NOMO-1 treated with DMSO at 0.1 percent for 48 hours (cell line): ENCODE results near the gene RETN.

Source experiments
- DNase-seq: peaks from one replicate; lab custom pipeline; 2025; ENCODE audit not compliant: unreplicated experiment; lab: John Stamatoyannopoulos, UW

Gene RETN

GRCh38 chr19:7657131-7657751 lies 11.6 kb upstream of the RETN start:
- peak; percentile 92 for DNase-seq

- DNase-seq = peak; percentile 45
Observed at GRCh38 chr19:7658219-7658686, 10.6 kb upstream of the RETN start.

- no peak for DNase-seq
Observed at GRCh38 chr19:7661744-7662538, 6.9 kb upstream of the RETN start.

GRCh38 chr19:7662657-7663056 lies 6.2 kb upstream of the RETN start:
- DNase-seq = no peak

GRCh38 chr19:7663706-7664105 lies 5.1 kb upstream of the RETN start:
- no peak for DNase-seq

GRCh38 chr19:7665076-7665475 lies 3.8 kb upstream of the RETN start:
- DNase-seq = no peak

- DNase-seq = no peak
Observed at GRCh38 chr19:7669641-7670040, 792 bp downstream of the RETN start.

- peak; percentile 17 for DNase-seq
Observed at GRCh38 chr19:7670150-7670783, 1.4 kb downstream of the RETN start.

- DNase-seq = no peak
Observed at GRCh38 chr19:7670790-7671189, 1.9 kb downstream of the RETN start.

- DNase-seq = no peak
Observed at GRCh38 chr19:7672522-7672921, 3.7 kb downstream of the RETN start.

GRCh38 chr19:7674010-7675005 lies 5.5 kb downstream of the RETN start:
- peak; percentile 93 for DNase-seq

- DNase-seq = peak; percentile 42
Observed at GRCh38 chr19:7676376-7676775, 7.5 kb downstream of the RETN start.

GRCh38 chr19:7676854-7677253 lies 8.0 kb downstream of the RETN start, which contains the start of gene MCEMP1:
TSS of gene MCEMP1 (plus strand) at chr19:7677090. CDS start at chr19:7677121, 31 bp downstream.
- peak; percentile 28 for DNase-seq

- DNase-seq = peak; percentile 40
Observed at GRCh38 chr19:7677669-7678311, 8.9 kb downstream of the RETN start.

GRCh38 chr19:7678971-7679751 lies 10.3 kb downstream of the RETN start:
- DNase-seq = peak; percentile 26

- no peak for DNase-seq
Observed at GRCh38 chr19:7679771-7680605, 11.1 kb downstream of the RETN start.

- DNase-seq = peak; percentile 76
Observed at GRCh38 chr19:7680606-7681339, 11.9 kb downstream of the RETN start, which contains the start of gene TRAPPC5. TSS of gene TRAPPC5 (plus strand) at chr19:7680833. CDS start at chr19:7682254, 1,421 bp downstream.
